NCI-H2029 (cell line): Measurements from ENCODE around the gene ARL6IP1.
"Not testable (repeated sequence)": the region's sequence is repeated elsewhere in the genome, so short reads cannot be mapped to it uniquely, and the experiment has no call there.

Experiments used
- DNase-seq: peaks from one replicate; lab custom pipeline; 2025; lab: John Stamatoyannopoulos, UW

Gene ARL6IP1

GRCh38 chr16:18759598-18760520 is 41.5 kb downstream of the ARL6IP1 start:
- not testable (repeated sequence) for DNase-seq

GRCh38 chr16:18757960-18758660 is 43.2 kb downstream of the ARL6IP1 start:
- DNase-seq: not testable (repeated sequence)

- not testable (repeated sequence) for DNase-seq
These were observed 44.7 kb downstream of the ARL6IP1 start for GRCh38 chr16:18756639-18757038.

DNA sequence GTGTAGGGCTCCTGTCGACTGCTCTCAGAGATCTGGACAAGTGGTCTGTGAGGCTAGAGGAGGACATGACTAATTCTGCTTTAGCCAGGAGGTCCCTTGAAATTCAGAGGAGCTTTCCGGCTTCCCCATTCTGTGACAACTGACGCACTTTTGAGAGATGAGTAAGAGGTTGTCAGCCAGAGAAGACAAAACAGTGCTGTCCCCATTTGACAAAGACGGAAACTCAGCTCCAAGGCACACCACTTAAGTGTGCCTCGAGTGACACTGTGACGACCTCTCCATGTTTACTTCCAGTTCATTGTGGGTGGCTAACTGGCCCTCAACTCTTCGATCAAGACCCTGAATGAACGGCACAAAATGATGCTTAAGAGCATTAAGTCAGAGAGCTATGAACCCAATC is 58.5 kb downstream of the ARL6IP1 start:
- DNase-seq: not testable (repeated sequence)
